GM21381 (cell line): ENCODE data around the gene SEC14L2.

Experiments
- ATAC-seq: cut with Tn5 transposase; IDR thresholded peaks from one replicate; pipeline ENCODE4 v1.9.1; 2021; ENCODE audit warnings: mild to moderate bottlenecking, moderate library complexity; ENCODE audit not compliant: unreplicated experiment

The SEC14L2 gene

DNA sequence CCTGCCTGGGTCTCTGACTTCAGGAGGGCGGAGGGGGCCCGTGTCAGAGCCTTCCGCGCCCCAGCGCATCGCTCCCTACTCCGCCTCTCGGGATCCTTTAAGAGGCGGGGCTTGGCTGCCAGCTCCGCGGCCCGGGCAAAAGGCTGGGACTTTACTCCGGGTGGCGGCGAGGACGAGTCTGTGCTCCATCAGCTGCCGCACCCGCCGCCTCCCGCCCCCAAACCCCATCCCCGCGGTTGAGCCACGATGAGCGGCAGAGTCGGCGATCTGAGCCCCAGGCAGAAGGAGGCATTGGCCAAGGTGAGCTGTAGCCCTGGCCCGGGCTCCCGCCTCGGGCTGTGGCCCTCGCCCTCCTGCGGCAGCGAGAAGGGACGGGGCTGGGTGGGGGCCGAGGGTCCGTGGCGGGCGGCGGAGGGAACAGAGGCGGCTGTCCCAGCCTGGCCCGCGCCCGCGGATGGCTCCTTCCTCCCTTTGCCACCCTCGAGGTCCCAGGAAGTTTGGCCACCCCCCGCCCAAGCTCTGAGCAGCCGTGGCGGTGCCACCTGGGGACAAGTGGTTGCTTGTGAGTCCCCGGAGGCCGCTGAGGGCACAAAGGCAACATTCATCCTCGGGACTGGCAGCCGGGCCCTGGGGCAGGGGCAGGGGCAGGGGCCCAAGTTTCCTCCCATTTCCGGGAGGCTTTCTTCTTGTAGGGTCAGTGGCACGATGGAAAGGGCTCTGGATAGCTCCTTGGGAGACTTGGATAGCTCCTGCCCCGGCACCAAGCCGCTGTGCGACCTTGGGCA lies at the start of gene SEC14L2:
SEC14L2 (plus strand) TSS at position 148 of the 785 bp plus-strand sequence; CDS start at position 247, 99 bp downstream.
- no peak for ATAC-seq

GRCh38 chr22:30347255-30347892 lies 49.4 kb upstream of the SEC14L2 start:
- no peak for ATAC-seq

GRCh38 chr22:30348404-30348803 lies 48.4 kb upstream of the SEC14L2 start:
- ATAC-seq: no peak

GRCh38 chr22:30348809-30349208 lies 48.0 kb upstream of the SEC14L2 start:
- ATAC-seq: no peak

DNA sequence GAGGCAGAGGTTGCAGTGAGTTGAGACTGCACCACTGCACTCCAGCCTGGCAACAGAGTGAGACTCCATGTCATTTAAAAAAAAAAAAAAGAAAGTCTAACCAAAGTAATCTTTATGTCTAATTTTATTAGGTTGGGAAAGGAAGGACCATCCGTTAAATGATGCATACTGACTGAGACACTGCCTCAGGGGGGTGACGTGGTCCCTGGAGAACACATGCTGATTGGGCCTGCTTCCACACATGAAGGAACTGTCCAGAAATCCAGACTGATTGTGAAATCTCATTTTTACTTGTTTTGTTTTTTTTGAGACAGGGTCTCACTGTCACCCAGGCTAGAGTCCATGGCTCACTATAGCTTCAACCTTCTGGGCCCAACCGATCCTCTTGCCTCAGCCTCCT lies 45.6 kb upstream of the SEC14L2 start:
- ATAC-seq: no peak

- no peak for ATAC-seq
Measured at GRCh38 chr22:30354644-30355043, 42.2 kb upstream of the SEC14L2 start.

DNA sequence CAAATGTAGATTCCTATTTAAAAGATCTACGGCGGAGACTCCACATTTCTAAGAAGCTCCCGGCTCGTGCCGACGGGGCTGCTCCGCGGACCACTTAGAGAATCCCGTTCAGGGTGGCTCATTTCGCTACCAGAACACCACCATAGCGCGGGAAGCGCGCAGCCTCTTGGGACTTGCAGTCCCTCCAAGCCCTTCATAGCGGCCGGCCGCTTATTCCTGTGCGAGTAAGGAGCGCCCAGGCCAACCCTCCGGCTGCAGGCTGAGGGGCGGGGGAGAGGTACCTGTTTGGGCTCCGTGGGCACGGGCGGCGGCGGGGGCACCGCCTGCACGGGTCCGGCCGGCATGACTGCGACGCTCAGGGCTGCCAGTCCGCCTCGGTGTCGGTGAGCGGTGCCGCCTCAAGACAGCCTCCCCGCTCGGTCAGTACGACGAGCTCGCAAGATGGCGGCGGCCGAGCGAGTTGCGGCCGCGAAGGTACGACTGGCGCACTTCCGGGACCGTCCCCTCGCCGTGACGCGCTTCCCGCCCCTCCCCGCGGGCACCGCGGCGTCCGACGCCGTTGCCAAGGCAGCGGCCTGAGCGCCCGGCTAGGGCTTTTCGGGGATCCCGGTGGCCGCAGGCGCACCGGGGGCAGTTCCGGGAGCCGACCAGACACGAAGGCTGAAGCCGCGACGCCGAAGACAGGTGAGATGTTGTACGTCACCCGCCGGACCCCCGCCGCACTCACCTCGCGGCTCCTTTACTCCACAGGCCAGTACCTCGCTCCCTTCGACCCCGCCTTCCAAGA lies 40.2 kb upstream of the SEC14L2 start, which contains the start of the genes CCDC157 and SF3A1:
CCDC157 (plus strand) TSS at position 559 of the 787 bp plus-strand sequence. CDS start 8,994 bp downstream, outside the sequence.
SF3A1 (minus strand) TSS at position 446 of the 787 bp plus-strand sequence; CDS start at position 344, 102 bp downstream.
- peak; percentile 91 for ATAC-seq

DNA sequence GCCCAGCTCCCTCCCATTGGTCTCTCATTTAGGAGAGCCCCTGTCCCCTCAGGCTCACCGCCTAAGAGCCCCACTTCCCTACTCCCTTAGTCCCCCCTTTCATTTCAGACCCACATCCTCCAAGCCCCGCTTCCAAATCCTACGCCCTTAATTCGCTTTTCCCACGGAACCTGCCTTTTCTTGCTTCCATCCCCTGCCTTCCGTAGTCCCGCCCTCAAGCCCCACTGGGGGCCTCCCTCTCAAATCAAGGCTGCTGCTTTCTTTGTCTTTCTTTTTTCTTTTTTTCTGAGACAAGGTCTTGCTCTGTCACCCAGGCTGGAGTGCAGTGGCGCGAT lies 39.6 kb upstream of the SEC14L2 start:
- no peak for ATAC-seq

DNA sequence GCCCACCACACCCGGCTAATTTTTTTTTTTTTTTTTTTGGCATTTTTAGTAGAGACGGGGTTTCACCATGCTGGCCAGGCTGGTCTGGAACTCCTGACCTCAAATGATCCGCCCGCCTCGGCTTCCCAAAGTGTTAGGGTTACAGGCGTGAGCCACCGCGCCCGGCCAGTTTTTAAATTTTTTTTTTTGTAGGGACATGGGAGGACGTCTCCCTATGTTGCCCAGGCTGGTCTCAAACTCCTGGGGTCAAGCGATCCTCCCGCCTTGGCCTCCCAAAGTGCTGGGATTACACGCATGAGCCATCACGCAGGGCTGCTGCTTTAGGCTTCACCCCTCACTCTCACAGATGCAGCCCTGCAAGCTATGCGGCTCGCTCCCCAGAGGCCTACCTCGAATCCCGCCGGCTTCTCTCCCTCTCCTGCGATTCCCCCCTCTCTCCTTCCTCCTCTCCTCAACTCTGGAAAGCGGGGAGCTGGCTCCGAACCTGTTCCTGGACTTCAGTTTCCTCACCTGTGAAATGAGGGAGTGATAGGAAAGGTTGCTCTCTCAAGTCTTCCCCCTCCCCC lies 39.1 kb upstream of the SEC14L2 start:
- no peak for ATAC-seq

DNA sequence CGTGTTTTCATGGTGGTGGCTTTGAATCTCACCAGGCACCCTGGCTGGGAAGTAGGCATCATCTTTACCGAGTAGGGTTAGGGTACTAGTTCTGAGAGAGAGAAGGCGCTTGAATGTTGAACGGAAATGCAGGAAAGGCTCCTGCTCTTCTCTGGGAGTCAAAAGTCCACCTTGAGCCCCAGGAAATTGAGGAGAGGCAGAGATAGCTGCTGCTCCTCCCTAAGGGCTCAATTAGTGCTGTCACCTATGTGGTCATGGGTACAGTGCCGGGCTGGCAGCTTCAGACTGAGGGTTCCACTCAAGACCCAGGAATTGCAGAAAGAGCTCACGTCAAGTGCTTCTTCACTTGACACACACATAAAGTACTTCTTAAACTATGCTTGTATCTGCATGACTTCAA lies 38.3 kb upstream of the SEC14L2 start:
- no peak for ATAC-seq

GRCh38 chr22:30361916-30362650 lies 34.7 kb upstream of the SEC14L2 start:
- no peak for ATAC-seq

DNA sequence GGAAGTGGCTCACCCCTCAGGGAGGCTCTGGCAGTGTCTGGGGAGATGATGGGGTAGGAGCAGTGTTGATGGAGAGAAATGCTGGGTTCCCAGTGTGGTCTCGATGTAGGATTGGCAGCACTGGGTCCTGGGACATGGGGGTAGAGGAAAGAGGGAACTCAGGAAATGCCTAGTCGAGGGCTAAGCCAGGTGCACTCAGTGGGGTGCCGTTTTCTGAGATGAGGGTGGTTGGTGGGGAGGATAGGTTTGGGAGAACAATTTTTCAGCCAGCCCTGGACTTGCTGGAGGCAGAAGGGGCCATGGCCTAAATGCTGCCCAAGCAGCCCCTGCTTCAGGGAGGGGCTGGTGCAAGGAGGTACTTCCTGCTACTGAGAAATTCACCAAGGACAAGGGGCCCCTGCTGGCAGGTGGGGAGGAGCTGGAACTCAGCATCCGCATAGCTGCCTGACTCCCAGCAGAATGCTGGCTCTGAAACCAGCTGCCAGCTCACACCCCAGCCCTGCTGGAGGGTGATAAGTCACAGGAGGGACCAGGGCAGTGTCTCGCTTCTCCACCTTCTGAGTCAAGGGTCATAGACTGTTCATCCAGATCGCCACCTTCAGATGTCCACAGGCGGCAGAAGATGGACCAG lies 34.1 kb upstream of the SEC14L2 start:
- no peak for ATAC-seq

- ATAC-seq: no peak
Measured at GRCh38 chr22:30365891-30366290, 30.9 kb upstream of the SEC14L2 start.

GRCh38 chr22:30368420-30368819 lies 28.4 kb upstream of the SEC14L2 start:
- no peak for ATAC-seq

- no peak for ATAC-seq
Measured at GRCh38 chr22:30370641-30371230, 26.1 kb upstream of the SEC14L2 start.

DNA sequence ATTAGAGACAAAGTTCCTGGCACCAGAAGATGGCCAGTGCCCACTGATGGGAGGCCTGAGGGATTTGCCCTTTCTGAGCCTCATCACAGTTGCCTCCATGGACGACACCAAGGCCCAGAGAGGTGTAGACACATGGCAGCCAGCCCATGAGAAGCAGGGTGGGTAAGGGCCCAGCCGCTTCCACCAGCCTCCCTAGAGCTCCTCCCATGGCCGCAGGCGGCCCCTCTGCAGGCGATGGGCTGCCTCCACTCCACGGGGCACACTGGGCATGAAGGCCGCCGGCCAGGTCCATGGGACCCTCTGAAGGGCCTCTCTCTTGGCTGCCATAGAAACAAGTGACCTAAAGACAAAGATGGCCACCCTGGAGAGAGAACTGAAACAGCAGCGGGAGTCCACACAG lies 25.5 kb upstream of the SEC14L2 start:
- ATAC-seq: no peak

- no peak for ATAC-seq
Measured at GRCh38 chr22:30371981-30372380, 24.8 kb upstream of the SEC14L2 start.

DNA sequence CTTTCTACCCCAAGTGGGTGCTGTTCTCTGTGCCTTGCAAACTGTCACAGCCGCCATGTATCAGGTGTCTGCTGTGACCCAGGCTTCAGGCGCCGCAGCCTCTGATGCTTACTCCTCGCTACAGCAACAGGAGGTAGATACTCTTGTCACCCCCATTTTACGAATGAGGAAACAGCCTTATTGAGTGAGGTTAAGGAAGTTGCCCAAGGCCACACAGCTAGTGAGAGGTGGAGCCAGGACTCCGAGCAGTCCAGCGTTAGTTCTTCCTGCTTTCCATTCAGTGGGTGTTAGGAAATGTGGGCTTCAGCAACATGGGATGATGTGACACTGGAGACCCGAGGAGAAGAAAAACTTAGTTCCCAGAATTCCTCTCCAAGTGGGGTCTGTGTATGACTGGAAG lies 23.9 kb upstream of the SEC14L2 start:
- ATAC-seq: no peak
